DOHH2 (cell line): ENCODE results near the gene ERO1B.

Experiments
- H3F3A ChIP-seq: fragments of 200-600 bp; sonication (generic), shearing (Covaris generic); 2 replicates; pipeline ENCODE4 v1.6.0; 2016; ENCODE audit warnings: antibody characterized with exemption, mild to moderate bottlenecking; ENCODE audit not compliant: control insufficient read depth, insufficient read depth
- H3K27ac ChIP-seq: fragments of 200-600 bp; sonication (generic); 2 replicates; pipeline ENCODE4 v1.5.1; 2014; ENCODE audit warnings: low read depth, mild to moderate bottlenecking, low read length, moderate library complexity
- H3K27me3 ChIP-seq: fragments of 200-600 bp; sonication (generic); 2 replicates; pipeline ENCODE4 v1.6.1; 2014; ENCODE audit warnings: mild to moderate bottlenecking, low read length, mixed read lengths; ENCODE audit not compliant: control insufficient read depth
- H3K36me3 ChIP-seq: fragments of 200-600 bp; sonication (generic); 2 replicates; pipeline ENCODE4 v1.6.1; 2014; ENCODE audit warnings: mild to moderate bottlenecking, low read length, moderate library complexity, mixed read lengths; ENCODE audit not compliant: control insufficient read depth
- H3K4me1 ChIP-seq: fragments of 200-600 bp; sonication (generic); 2 replicates; pipeline ENCODE4 v1.6.1; 2014; ENCODE audit warnings: mild to moderate bottlenecking, low read length, mixed read lengths; ENCODE audit not compliant: control insufficient read depth
- H3K4me2 ChIP-seq: fragments of 200-600 bp; sonication (generic); 2 replicates; pipeline ENCODE4 v1.6.0; 2014; ENCODE audit warnings: mild to moderate bottlenecking, low read length, moderate library complexity
- H3K4me3 ChIP-seq: fragments of 200-600 bp; sonication (generic); 2 replicates; pipeline ENCODE4 v1.5.1; 2014; ENCODE audit warnings: mild to moderate bottlenecking, low read length, mixed read lengths
- H3K79me2 ChIP-seq: fragments of 200-600 bp; sonication (generic); 2 replicates; pipeline ENCODE4 v1.6.1; 2014; ENCODE audit warnings: mild to moderate bottlenecking, low read length, mixed read lengths; ENCODE audit not compliant: control insufficient read depth
- H3K9me2 ChIP-seq: fragments of 200-600 bp; sonication (generic); replicated peaks from 2 replicates; pipeline ENCODE4 v1.6.1; 2014; ENCODE audit warnings: mild to moderate bottlenecking, low read length, mixed read lengths; ENCODE audit not compliant: control insufficient read depth
- H3K9me3 ChIP-seq: fragments of 200-600 bp; sonication (generic); 2 replicates; pipeline ENCODE4 v1.6.1; 2014; ENCODE audit warnings: antibody characterized with exemption, low read length, mixed read lengths; ENCODE audit not compliant: control insufficient read depth, insufficient read depth
- H4K20me1 ChIP-seq: fragments of 200-600 bp; sonication (generic); 2 replicates; pipeline ENCODE4 v1.6.0; 2014; ENCODE audit warnings: low read depth, mild to moderate bottlenecking, antibody characterized with exemption, low read length, moderate library complexity; ENCODE audit not compliant: control insufficient read depth, insufficient read depth
- CTCF ChIP-seq: fragments of 200-600 bp; sonication (generic); IDR thresholded peaks from one replicate; pipeline ENCODE4 v1.5.1; 2014; ENCODE audit warnings: antibody characterized with exemption, mild to moderate bottlenecking, low read depth, low read length; ENCODE audit not compliant: poor library complexity, severe bottlenecking
- EZH2phosphoT487 ChIP-seq: fragments of 200-600 bp; sonication (generic); IDR thresholded peaks from 2 replicates; pipeline ENCODE4 v1.6.1; 2017; ENCODE audit warnings: borderline replicate concordance, mild to moderate bottlenecking, antibody characterized with exemption, low read length, moderate library complexity, mixed read lengths

Gene ERO1B

DNA sequence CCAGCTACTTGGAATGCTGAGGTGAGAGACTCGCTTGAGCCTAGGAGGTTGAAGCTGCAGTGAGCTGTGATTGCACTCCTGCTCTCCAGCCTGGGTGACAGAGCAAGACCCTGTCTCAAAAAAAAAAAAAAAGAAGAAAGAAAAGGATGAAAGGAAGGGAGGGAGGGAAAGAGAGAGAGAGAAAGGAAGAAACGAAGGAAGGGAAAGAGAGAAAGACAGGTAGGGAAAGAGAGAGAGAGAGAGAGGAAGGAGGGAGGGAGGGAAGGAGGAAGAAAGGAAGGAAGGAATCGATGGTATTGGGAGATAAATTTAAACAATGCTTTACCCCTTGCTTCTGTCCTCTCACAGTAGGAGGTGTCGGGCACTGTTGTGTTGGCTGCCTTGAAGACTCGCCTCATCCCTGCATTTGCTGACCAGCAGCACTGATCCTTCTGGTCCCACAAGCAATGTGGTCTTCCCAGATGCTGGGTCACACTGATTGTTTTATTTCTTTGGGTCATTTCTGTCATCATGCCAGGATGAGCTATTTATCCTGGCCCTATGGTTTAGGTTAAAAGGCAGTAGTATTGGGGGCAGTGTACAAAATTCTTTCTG, 108.5 kb downstream of the ERO1B start:
- Histone ChIP-seq H3K36me3 (peaks cover 2% of the 10 kb centered on the region; the same call in 1 of the 2 replicates), H3K4me3 (no peak overlapping the region), H4K20me1 (no peaks in the 10 kb centered on the region), H3K4me1 (peaks cover 14% of the 10 kb centered on the region), H3F3A (peaks cover 8% of the 10 kb centered on the region), H3K79me2 (no peaks in the 10 kb centered on the region), H3K27me3 (no peaks in the 10 kb centered on the region), H3K9me2 (no peaks in the 10 kb centered on the region), H3K27ac (no peak overlapping the region), H3K4me2 (no peak overlapping the region), H3K9me3 (peaks cover 8% of the 10 kb centered on the region; the same call in 1 of the 2 replicates)
- TF ChIP-seq CTCF (no peak), EZH2phosphoT487 (no peak)

DNA sequence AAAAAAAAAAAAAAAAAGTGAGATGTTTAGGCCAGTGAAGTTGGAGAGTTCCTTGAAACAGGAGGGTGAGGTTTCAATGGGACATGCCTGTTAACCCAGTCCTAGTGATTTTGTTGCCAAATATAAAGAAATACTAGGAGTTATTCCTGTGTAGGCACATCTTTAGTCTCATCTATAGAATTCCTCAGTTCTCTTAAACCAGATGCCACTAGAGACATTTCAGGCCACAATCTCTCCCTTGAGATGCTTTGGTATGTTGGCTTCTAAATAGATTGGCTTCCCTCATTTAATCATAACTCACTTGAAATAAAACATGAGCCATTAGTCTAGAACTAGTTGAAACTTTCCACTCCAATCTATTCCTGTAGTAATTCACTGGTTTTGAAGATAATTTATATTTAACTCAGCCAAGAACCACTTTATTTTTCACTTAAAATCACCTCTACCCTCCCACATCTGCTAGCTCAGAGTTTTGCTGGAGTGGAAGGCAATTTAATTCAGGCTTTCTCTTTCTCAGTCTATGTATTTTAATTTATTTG, 109.6 kb downstream of the ERO1B start:
- Histone ChIP-seq H3K9me2 (no peaks in the 10 kb centered on the region), H3K4me2 (no peak overlapping the region), H3K79me2 (no peaks in the 10 kb centered on the region), H3K4me1 (peaks cover 14% of the 10 kb centered on the region), H3K4me3 (no peak overlapping the region), H3K9me3 (peaks cover 8% of the 10 kb centered on the region; the same call in 1 of the 2 replicates), H3K36me3 (peaks cover 2% of the 10 kb centered on the region; the same call in 1 of the 2 replicates), H3K27me3 (no peaks in the 10 kb centered on the region), H3F3A (peaks cover 8% of the 10 kb centered on the region), H4K20me1 (no peaks in the 10 kb centered on the region), H3K27ac (no peak overlapping the region)
- TF ChIP-seq EZH2phosphoT487 (no peak), CTCF (no peak)

- no peaks in the 10 kb centered on the region for H3K27me3 ChIP-seq
- no peaks in the 10 kb centered on the region for H3K9me2 ChIP-seq
- peaks cover 7% of the 10 kb centered on the region for H3K36me3 ChIP-seq
- H3K9me3 ChIP-seq: peaks cover 14% of the 10 kb centered on the region
- no peaks in the 10 kb centered on the region for H3K79me2 ChIP-seq
- TF ChIP-seq CTCF (peak; percentile 22), EZH2phosphoT487 (no peak)
- no peak overlapping the region for H3K4me2 ChIP-seq
- no peak overlapping the region for H3K4me3 ChIP-seq
- no peaks in the 10 kb centered on the region for H4K20me1 ChIP-seq
- H3F3A ChIP-seq: peaks cover 8% of the 10 kb centered on the region
- H3K27ac ChIP-seq: no peak overlapping the region
- peaks cover 8% of the 10 kb centered on the region for H3K4me1 ChIP-seq
These were observed 112.9 kb downstream of the ERO1B start for GRCh38 chr1:236168716-236169429.
